HepG2 (cell line): ENCODE measurements around the gene TPGS1. TPM values are rescaled to one million over a fixed set of nuclear protein-coding genes. Genes with fewer than 3 reads are reported as not detected.

ENCODE experiments used
- FOSL2 ChIP-seq: sonication (generic); formaldehyde crosslinking; IDR thresholded peaks from 2 replicates; pipeline ENCODE4 v1.4.0; 2020; ENCODE audit warnings: missing genetic modification reagents
- FOXP1 ChIP-seq, 2 experiments: fragments of 450-650 bp in 1 of 2; IDR thresholded peaks; 2 replicates each; pipeline ENCODE4 v1.6.1; 2017 to 2018; ENCODE audit warnings: antibody characterized with exemption in 1 of 2
- GLI4 ChIP-seq: sonication (generic); formaldehyde crosslinking; IDR thresholded peaks from 2 replicates; pipeline ENCODE4 v1.5.1; 2020; ENCODE audit warnings: missing genetic modification reagents, mild to moderate bottlenecking, moderate library complexity, borderline replicate concordance
- HNF4G ChIP-seq, 2 experiments: sonication (generic) in 1 of 2; formaldehyde crosslinking in 1 of 2; IDR thresholded peaks; 2 replicates each; pipeline versions ENCODE4 v1.4.0 to v1.6.1; 2011 to 2020; ENCODE audit warnings: borderline replicate concordance in 2 of 2, low read depth in 2 of 2, mild to moderate bottlenecking in 2 of 2, low read length in 1 of 2, missing genetic modification reagents in 1 of 2, moderate library complexity in 1 of 2
- HOXD1 ChIP-seq: sonication (generic); formaldehyde crosslinking; IDR thresholded peaks from 2 replicates; pipeline ENCODE4 v1.5.0; 2020; ENCODE audit warnings: missing genetic modification reagents
- MIER2 ChIP-seq: IDR thresholded peaks from 2 replicates; pipeline ENCODE4 v1.6.1; 2016; ENCODE audit warnings: missing biosample characterization, missing genetic modification reagents
- SKI ChIP-seq: fragments of 450-650 bp; IDR thresholded peaks from one replicate; pipeline ENCODE4 v1.6.1; 2018; ENCODE audit warnings: mild to moderate bottlenecking; ENCODE audit not compliant: partially characterized antibody
- THRA ChIP-seq: sonication (generic); formaldehyde crosslinking; IDR thresholded peaks from 2 replicates; pipeline ENCODE4 v1.4.0; 2020; ENCODE audit warnings: missing genetic modification reagents, borderline replicate concordance
- ZNF24 ChIP-seq: fragments of 450-650 bp; IDR thresholded peaks from 2 replicates; pipeline ENCODE4 v1.6.1; 2017; ENCODE audit warnings: antibody characterized with exemption, mild to moderate bottlenecking
- ZNF510 ChIP-seq: sonication (generic); formaldehyde crosslinking; IDR thresholded peaks from 2 replicates; pipeline ENCODE4 v1.4.0; 2020; ENCODE audit warnings: low read depth, mild to moderate bottlenecking, missing genetic modification reagents
- ZNF580 ChIP-seq: IDR thresholded peaks from 2 replicates; pipeline ENCODE4 v1.6.1; 2016; ENCODE audit warnings: low read depth, borderline replicate concordance
- ZNF614 ChIP-seq: IDR thresholded peaks from 2 replicates; pipeline ENCODE4 v1.6.1; 2018; ENCODE audit warnings: missing biosample characterization, missing genetic modification reagents, inconsistent platforms, borderline replicate concordance
- ZUFSP ChIP-seq: sonication (generic); formaldehyde crosslinking; IDR thresholded peaks from 2 replicates; pipeline ENCODE4 v1.9.0; 2021; ENCODE audit warnings: missing genetic modification reagents, mild to moderate bottlenecking, borderline replicate concordance
- polyA plus RNA-seq, 8 experiments: library from polyadenylated mRNA; depleted of rRNA in 3 of 8; stranded (reverse) in 7 of 8; unstranded in 1 of 8; fragments of >200 nt; fragmentation: Illumina TruSeq in 4 of 8; extraction: Trizol in 4 of 8; gene quantifications; 2 replicates each; pipeline versions ENCODE4 v1.2.1 to v1.2.3, GENCODE V29; 2011 to 2016; ENCODE audit warnings: low read depth in 4 of 8, missing spikeins in 1 of 8, mixed read lengths in 1 of 8; ENCODE audit not compliant: insufficient read depth in 1 of 8
- total RNA-seq, 5 experiments: library from RNA; depleted of rRNA; stranded (reverse); fragments of >200 nt; fragmentation: Illumina TruSeq; extraction: Trizol; gene quantifications; 2 replicates each; pipeline ENCODE4 v1.2.3, GENCODE V29; 2016; ENCODE audit warnings: low read depth in 1 of 5

The TPGS1 gene
- total and polyA plus RNA-seq, 2 of the 13 experiments (the other 11 are each of a cell fraction or from before 2014, with no cell fraction given) = 1.1 to 6.2 TPM

GRCh38 chr19:566403-566802, 59.1 kb downstream of the TPGS1 start (continued):
- TF ChIP-seq HOXD1 (CRISPR knock-in tag) = no peak
- TF ChIP-seq ZNF580 (CRISPR knock-in tag) = no peak
- TF ChIP-seq THRA (CRISPR knock-in tag) = 0 out of 2 replicates have a peak, but pooled peaks have one; percentile 20
- TF ChIP-seq FOXP1 (IDR thresholded peaks at IDR 0.05) = no peak
- TF ChIP-seq FOXP1 (CRISPR knock-in tag; IDR thresholded peaks at IDR 0.05) = 0 out of 2 replicates have a peak, but pooled peaks have one; percentile 25
- peak; percentile 10; the same call in 1 of the 2 replicates for TF ChIP-seq FOSL2
- TF ChIP-seq ZUFSP = no peak
- TF ChIP-seq MIER2 (CRISPR knock-in tag) = no peak
- no peak for TF ChIP-seq GLI4 (CRISPR knock-in tag)
- TF ChIP-seq SKI = no peak
- no peak for TF ChIP-seq ZNF510 (CRISPR knock-in tag)
- no peak for TF ChIP-seq ZNF24
- 0 out of 2 replicates have a peak, but pooled peaks have one; percentile 11 for TF ChIP-seq HNF4G (IDR thresholded peaks at IDR 0.05; ENCODE audit: borderline replicate concordance, low read depth, low read length)
- no peak for TF ChIP-seq HNF4G (CRISPR knock-in tag; IDR thresholded peaks at IDR 0.05; ENCODE audit: borderline replicate concordance, low read depth)
- TF ChIP-seq ZNF614 (CRISPR knock-in tag) = no peak
